ENCODE results near the gene SLC22A8.

Gene SLC22A8

DNA sequence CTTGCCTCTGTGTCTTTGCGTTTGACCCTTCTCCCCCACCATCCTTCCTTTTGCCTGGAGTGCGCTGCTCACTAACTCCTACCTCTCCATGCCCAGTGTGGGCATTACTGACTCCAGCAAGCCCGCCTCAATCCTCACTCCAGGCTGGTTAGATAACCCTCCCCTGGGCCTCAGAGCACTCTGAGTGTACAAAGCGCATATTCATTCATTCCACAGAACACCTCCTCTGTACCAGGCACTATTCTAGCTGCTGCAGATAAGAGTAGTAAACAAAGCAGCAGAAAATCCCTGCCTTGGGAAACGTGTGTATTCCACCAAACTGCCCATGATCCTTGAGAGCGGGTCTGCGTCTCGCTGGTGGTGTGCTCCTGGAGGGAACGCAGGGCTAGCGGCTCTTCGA lies 3.2 kb downstream of the SLC22A8 start:
- H2AFZ ChIP-seq (ENCODE audit: low read length): no peak overlapping the region

DNA sequence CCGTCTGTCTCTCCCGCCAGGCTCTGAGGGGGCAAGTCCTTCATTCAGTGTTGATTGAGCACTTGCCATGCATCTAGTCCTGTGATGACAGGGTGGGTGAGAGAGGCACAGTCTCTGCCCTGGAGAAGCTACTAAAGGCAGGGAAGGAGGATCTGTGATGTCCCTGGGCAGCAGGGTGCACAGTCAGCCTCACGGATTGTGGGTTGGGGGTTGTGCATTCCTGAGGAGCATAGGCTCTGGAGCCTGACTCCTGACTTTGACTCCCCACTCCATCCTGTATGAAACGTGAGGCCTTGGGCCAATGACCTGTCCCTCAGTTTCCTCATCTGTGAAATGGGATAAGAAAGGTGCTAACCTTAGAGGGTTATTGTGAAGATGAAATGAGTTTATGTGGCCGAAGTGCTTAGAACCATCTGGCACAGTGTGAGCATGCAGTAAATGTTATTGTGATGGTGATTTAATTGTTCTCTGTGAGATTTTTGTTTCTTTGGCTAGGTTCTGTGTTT lies 4.7 kb downstream of the SLC22A8 start:
- H2AFZ ChIP-seq (ENCODE audit: low read length): no peak overlapping the region
- H3K27me3 ChIP-seq (ENCODE audit: control insufficient read depth in 3 of 3, insufficient read depth in 3 of 3, low read depth in 1 of 3, low read length in 3 of 3): peaks cover 0 to 7% (median 3%) of the 10 kb centered on the region in 3 experiments
- H3K36me3 ChIP-seq (replicated peaks in 1 of 2; ENCODE audit: control insufficient read depth in 2 of 2, insufficient read depth in 2 of 2, low read length in 2 of 2): no peaks in the 10 kb centered on the region
- no peak overlapping the region for H3K14ac ChIP-seq (ENCODE audit: low read length)
- H3K9me3 ChIP-seq (replicated peaks in 1 of 2; ENCODE audit: control insufficient read depth in 2 of 2, insufficient read depth in 1 of 2, low read depth in 1 of 2, low read length in 2 of 2): peaks cover 0 to 2% of the 10 kb centered on the region in 2 donors
- H3K4me1 ChIP-seq (ENCODE audit: control insufficient read depth in 2 of 2, insufficient read depth in 1 of 2, low read depth in 1 of 2, low read length in 2 of 2): peaks cover 0 to 10% of the 10 kb centered on the region in 2 donors
- H2BK5ac ChIP-seq (ENCODE audit: low read length): no peak overlapping the region
- H3K79me1 ChIP-seq (ENCODE audit: low read depth, low read length): peaks cover 2% of the 10 kb centered on the region
- no peak overlapping the region for H3K4me3 ChIP-seq (ENCODE audit: low read length in 2 of 2)
- WGBS, 2 donors (ENCODE audit: extremely low coverage in 2 of 2, insufficient read length in 2 of 2, insufficient replicate concordance in 1 of 2): no CpG with 5 or more reads among the region's 5 CpGs
- H2BK12ac ChIP-seq (ENCODE audit: low read length): no peak overlapping the region
- no peak overlapping the region for H3K23ac ChIP-seq (ENCODE audit: low read depth, low read length, poor library complexity)
- H2BK15ac ChIP-seq (ENCODE audit: low read length): no peak overlapping the region
- H4K8ac ChIP-seq (ENCODE audit: low read depth, low read length): no peak overlapping the region
- H4K91ac ChIP-seq (ENCODE audit: low read depth, low read length, poor library complexity): no peak overlapping the region
- no peak overlapping the region for H3K9ac ChIP-seq (ENCODE audit: low read depth, low read length, poor library complexity)
- no peak for DNase-seq (ENCODE audit: low spot score)
- no peak overlapping the region for H3K27ac ChIP-seq (replicated peaks; ENCODE audit: low read length)
- H3K4ac ChIP-seq (ENCODE audit: low read length): no peak overlapping the region
- H2AK5ac ChIP-seq (ENCODE audit: low read depth, low read length): no peak overlapping the region
- H3K4me2 ChIP-seq (ENCODE audit: insufficient read depth, low read length, poor library complexity, severe bottlenecking): no peak overlapping the region
- no peak overlapping the region for H2BK120ac ChIP-seq (ENCODE audit: low read depth, low read length)
- no peak overlapping the region for H3K18ac ChIP-seq (ENCODE audit: low read length)

More for the DNA sequence above, 3.2 kb downstream of the SLC22A8 start:
- Histone ChIP-seq H3K23ac (ENCODE audit: low read depth, low read length, poor library complexity) (no peak overlapping the region), H3K18ac (ENCODE audit: low read length) (no peak overlapping the region), H3K14ac (ENCODE audit: low read length) (no peak overlapping the region), H3K4me1 (ENCODE audit: control insufficient read depth in 2 of 2, insufficient read depth in 1 of 2, low read depth in 1 of 2, low read length in 2 of 2) (peaks cover 0 to 20% of the 10 kb centered on the region in 2 donors), H3K27me3 (ENCODE audit: control insufficient read depth in 3 of 3, insufficient read depth in 3 of 3, low read depth in 1 of 3, low read length in 3 of 3) (peaks cover 0 to 7% (median 3%) of the 10 kb centered on the region in 3 experiments), H2BK12ac (ENCODE audit: low read length) (peak overlapping the region; percentile 11), H2AK5ac (ENCODE audit: low read depth, low read length) (no peak overlapping the region), H4K8ac (ENCODE audit: low read depth, low read length) (no peak overlapping the region), H3K79me1 (ENCODE audit: low read depth, low read length) (peaks cover 2% of the 10 kb centered on the region), H3K4me3 (ENCODE audit: low read length in 2 of 2) (no peak overlapping the region), H3K4me2 (ENCODE audit: insufficient read depth, low read length, poor library complexity, severe bottlenecking) (no peak overlapping the region), H3K27ac (replicated peaks; ENCODE audit: low read length) (no peak overlapping the region), H3K36me3 (replicated peaks in 1 of 2; ENCODE audit: control insufficient read depth in 2 of 2, insufficient read depth in 2 of 2, low read length in 2 of 2) (no peaks in the 10 kb centered on the region), H2BK120ac (ENCODE audit: low read depth, low read length) (no peak overlapping the region), H3K9me3 (replicated peaks in 1 of 2; ENCODE audit: control insufficient read depth in 2 of 2, insufficient read depth in 1 of 2, low read depth in 1 of 2, low read length in 2 of 2) (peaks cover 0 to 2% of the 10 kb centered on the region in 2 donors), H4K91ac (ENCODE audit: low read depth, low read length, poor library complexity) (no peak overlapping the region), H2BK15ac (ENCODE audit: low read length) (no peak overlapping the region), H3K4ac (ENCODE audit: low read length) (no peak overlapping the region), H2BK5ac (ENCODE audit: low read length) (no peak overlapping the region), H3K9ac (ENCODE audit: low read depth, low read length, poor library complexity) (peak overlapping the region; percentile 17)
- DNase-seq (ENCODE audit: low spot score): no peak
- no CpG with 5 or more reads among the region's 11 CpGs for WGBS, 2 donors (ENCODE audit: extremely low coverage in 2 of 2, insufficient read length in 2 of 2, insufficient replicate concordance in 1 of 2)

DNA sequence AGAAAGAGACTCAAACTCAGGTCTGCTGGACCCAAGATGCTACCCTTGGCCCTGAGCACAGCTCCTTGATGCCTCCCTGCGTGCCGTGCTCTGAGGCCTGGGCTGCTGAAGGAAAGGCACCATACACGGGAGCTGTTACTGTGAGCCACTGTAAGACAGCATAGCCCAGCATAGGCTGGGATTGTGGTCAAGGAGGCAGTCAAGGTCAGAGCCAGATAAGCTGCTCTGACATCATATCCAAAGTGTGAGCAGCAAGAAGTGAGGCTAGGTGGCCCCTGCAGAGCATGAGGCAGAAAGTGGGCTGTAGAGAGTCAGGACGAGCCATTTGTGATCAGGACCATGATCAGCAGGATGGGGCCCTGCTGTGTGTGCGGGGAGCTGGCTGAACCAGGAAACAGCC lies 7.7 kb downstream of the SLC22A8 start:
- Histone ChIP-seq H3K4ac (ENCODE audit: low read length) (no peak overlapping the region), H2AFZ (ENCODE audit: low read length) (no peak overlapping the region), H3K9ac (ENCODE audit: low read depth, low read length, poor library complexity) (no peak overlapping the region), H4K8ac (ENCODE audit: low read depth, low read length) (no peak overlapping the region), H3K4me1 (ENCODE audit: control insufficient read depth in 2 of 2, insufficient read depth in 1 of 2, low read depth in 1 of 2, low read length in 2 of 2) (peaks cover 0 to 5% of the 10 kb centered on the region in 2 donors), H3K27ac (replicated peaks; ENCODE audit: low read length) (no peak overlapping the region), H3K4me3 (ENCODE audit: low read length in 2 of 2) (no peak overlapping the region), H3K23ac (ENCODE audit: low read depth, low read length, poor library complexity) (no peak overlapping the region), H2BK5ac (ENCODE audit: low read length) (no peak overlapping the region), H3K14ac (ENCODE audit: low read length) (no peak overlapping the region), H3K9me3 (replicated peaks in 1 of 2; ENCODE audit: control insufficient read depth in 2 of 2, insufficient read depth in 1 of 2, low read depth in 1 of 2, low read length in 2 of 2) (no peaks in the 10 kb centered on the region), H3K36me3 (replicated peaks in 1 of 2; ENCODE audit: control insufficient read depth in 2 of 2, insufficient read depth in 2 of 2, low read length in 2 of 2) (no peaks in the 10 kb centered on the region), H3K27me3 (ENCODE audit: control insufficient read depth in 3 of 3, insufficient read depth in 3 of 3, low read depth in 1 of 3, low read length in 3 of 3) (peaks cover 0 to 2% (median 0%) of the 10 kb centered on the region in 3 experiments), H2AK5ac (ENCODE audit: low read depth, low read length) (no peak overlapping the region), H4K91ac (ENCODE audit: low read depth, low read length, poor library complexity) (no peak overlapping the region), H3K79me1 (ENCODE audit: low read depth, low read length) (no peaks in the 10 kb centered on the region), H2BK12ac (ENCODE audit: low read length) (no peak overlapping the region), H2BK120ac (ENCODE audit: low read depth, low read length) (no peak overlapping the region), H3K4me2 (ENCODE audit: insufficient read depth, low read length, poor library complexity, severe bottlenecking) (no peak overlapping the region), H3K18ac (ENCODE audit: low read length) (peak overlapping the region; percentile 17), H2BK15ac (ENCODE audit: low read length) (no peak overlapping the region)
- no peak for DNase-seq (ENCODE audit: low spot score)
- no CpG with 5 or more reads among the region's 5 CpGs for WGBS, 2 donors (ENCODE audit: extremely low coverage in 2 of 2, insufficient read length in 2 of 2, insufficient replicate concordance in 1 of 2)

DNA sequence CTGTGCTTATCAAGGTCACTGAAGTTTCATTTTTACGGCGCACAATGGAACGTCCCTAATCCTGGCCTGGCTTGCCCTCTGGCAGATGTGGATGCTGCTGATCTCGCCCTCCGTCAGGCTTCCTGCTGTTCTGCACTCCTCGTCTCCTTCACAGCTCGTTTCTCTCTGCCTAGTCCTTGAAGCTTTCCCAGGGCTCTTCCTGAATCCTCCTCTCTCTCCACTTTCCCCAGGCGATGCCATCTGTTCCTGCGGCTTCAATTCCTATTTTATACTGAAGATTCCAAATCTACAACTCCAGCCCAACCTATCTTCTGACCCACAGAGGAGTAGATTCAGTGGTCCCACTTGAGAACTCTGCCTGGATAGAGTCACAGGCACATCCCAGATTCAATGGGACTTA lies 14.2 kb downstream of the SLC22A8 start:
- no peak overlapping the region for H3K23ac ChIP-seq (ENCODE audit: low read depth, low read length, poor library complexity)
- H3K4me3 ChIP-seq (ENCODE audit: low read length in 2 of 2): no peak overlapping the region
- H4K8ac ChIP-seq (ENCODE audit: low read depth, low read length): no peak overlapping the region
- H3K18ac ChIP-seq (ENCODE audit: low read length): no peak overlapping the region
- no peak overlapping the region for H2BK15ac ChIP-seq (ENCODE audit: low read length)
- H3K4me2 ChIP-seq (ENCODE audit: insufficient read depth, low read length, poor library complexity, severe bottlenecking): no peak overlapping the region
- no peak overlapping the region for H3K27ac ChIP-seq (replicated peaks; ENCODE audit: low read length)
- no peak for DNase-seq (ENCODE audit: low spot score)
- H3K36me3 ChIP-seq (replicated peaks in 1 of 2; ENCODE audit: control insufficient read depth in 2 of 2, insufficient read depth in 2 of 2, low read length in 2 of 2): no peaks in the 10 kb centered on the region
- H4K91ac ChIP-seq (ENCODE audit: low read depth, low read length, poor library complexity): no peak overlapping the region
- no peak overlapping the region for H3K14ac ChIP-seq (ENCODE audit: low read length)
- H3K9me3 ChIP-seq (replicated peaks in 1 of 2; ENCODE audit: control insufficient read depth in 2 of 2, insufficient read depth in 1 of 2, low read depth in 1 of 2, low read length in 2 of 2): peaks cover 0 to 2% of the 10 kb centered on the region in 2 donors
- H3K4me1 ChIP-seq (ENCODE audit: control insufficient read depth in 2 of 2, insufficient read depth in 1 of 2, low read depth in 1 of 2, low read length in 2 of 2): peaks cover 0 to 7% of the 10 kb centered on the region in 2 donors
- H3K27me3 ChIP-seq (ENCODE audit: control insufficient read depth in 3 of 3, insufficient read depth in 3 of 3, low read depth in 1 of 3, low read length in 3 of 3): no peaks in the 10 kb centered on the region
- H3K79me1 ChIP-seq (ENCODE audit: low read depth, low read length): no peaks in the 10 kb centered on the region
- H2BK120ac ChIP-seq (ENCODE audit: low read depth, low read length): no peak overlapping the region
- no peak overlapping the region for H2AK5ac ChIP-seq (ENCODE audit: low read depth, low read length)
- H2BK12ac ChIP-seq (ENCODE audit: low read length): no peak overlapping the region
- no peak overlapping the region for H2AFZ ChIP-seq (ENCODE audit: low read length)
- H2BK5ac ChIP-seq (ENCODE audit: low read length): no peak overlapping the region
- no peak overlapping the region for H3K9ac ChIP-seq (ENCODE audit: low read depth, low read length, poor library complexity)
- no CpG with 5 or more reads among the region's 9 CpGs for WGBS, 2 donors (ENCODE audit: extremely low coverage in 2 of 2, insufficient read length in 2 of 2, insufficient replicate concordance in 1 of 2)
- no peak overlapping the region for H3K4ac ChIP-seq (ENCODE audit: low read length)

Data from neuronal stem cell (in vitro differentiated cells).